Measurements from ENCODE around the gene GRHPR.

GRHPR gene

DNA sequence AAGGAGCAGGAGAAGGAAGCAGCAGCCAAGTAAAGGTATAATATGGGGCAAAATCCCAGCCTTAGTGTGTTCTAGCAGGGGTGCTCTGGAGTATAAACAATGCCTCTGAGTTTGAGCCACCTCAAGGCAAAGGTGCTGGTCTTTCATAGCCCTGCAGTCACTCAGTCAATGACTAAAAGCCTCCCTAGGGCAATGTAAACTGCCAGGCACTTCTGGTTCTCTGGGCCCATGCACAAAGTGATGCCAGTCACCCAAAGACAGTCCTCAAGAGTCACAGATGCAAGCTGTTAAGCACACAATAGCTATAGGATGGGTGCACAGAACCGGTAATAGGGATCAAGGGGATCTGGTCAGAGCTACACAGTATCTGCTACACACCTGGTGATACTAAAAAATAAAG lies 30.1 kb downstream of the GRHPR start (continued):
- TF ChIP-seq CREB5 (CRISPR knock-in tag; IDR thresholded peaks at IDR 0.05; ENCODE audit: low read depth), result no peak

GRCh38 chr9:37453827-37454226 lies 31.3 kb downstream of the GRHPR start:
- no peak for ATAC-seq
- TF ChIP-seq ZC3H10 (CRISPR knock-in tag; IDR thresholded peaks at IDR 0.05) (no peak), RARB (CRISPR knock-in tag; IDR thresholded peaks at IDR 0.05) (no peak), ZNF70 (CRISPR knock-in tag; IDR thresholded peaks at IDR 0.05) (no peak), ZNF565 (CRISPR knock-in tag; conservative IDR thresholded peaks at IDR 0.05; ENCODE audit: low read depth) (no peak), ZFP3 (CRISPR knock-in tag; IDR thresholded peaks at IDR 0.05) (no peak), BACH2 (CRISPR knock-in tag; IDR thresholded peaks at IDR 0.05; ENCODE audit: borderline replicate concordance) (no peak), PPARA (CRISPR knock-in tag; IDR thresholded peaks at IDR 0.05; ENCODE audit: borderline replicate concordance) (no peak), SNAI2 (CRISPR knock-in tag; IDR thresholded peaks at IDR 0.05) (no peak), ZNF8 (CRISPR knock-in tag; IDR thresholded peaks at IDR 0.05) (no peak), CSDC2 (CRISPR knock-in tag; IDR thresholded peaks at IDR 0.05) (no peak), ISL1 (CRISPR knock-in tag; IDR thresholded peaks at IDR 0.05) (no peak), PATZ1 (CRISPR knock-in tag; IDR thresholded peaks at IDR 0.05; ENCODE audit: borderline replicate concordance) (no peak), TCF4 (CRISPR knock-in tag; IDR thresholded peaks at IDR 0.05; ENCODE audit: borderline replicate concordance) (no peak)
- TF ChIP-seq, protein P1, sequence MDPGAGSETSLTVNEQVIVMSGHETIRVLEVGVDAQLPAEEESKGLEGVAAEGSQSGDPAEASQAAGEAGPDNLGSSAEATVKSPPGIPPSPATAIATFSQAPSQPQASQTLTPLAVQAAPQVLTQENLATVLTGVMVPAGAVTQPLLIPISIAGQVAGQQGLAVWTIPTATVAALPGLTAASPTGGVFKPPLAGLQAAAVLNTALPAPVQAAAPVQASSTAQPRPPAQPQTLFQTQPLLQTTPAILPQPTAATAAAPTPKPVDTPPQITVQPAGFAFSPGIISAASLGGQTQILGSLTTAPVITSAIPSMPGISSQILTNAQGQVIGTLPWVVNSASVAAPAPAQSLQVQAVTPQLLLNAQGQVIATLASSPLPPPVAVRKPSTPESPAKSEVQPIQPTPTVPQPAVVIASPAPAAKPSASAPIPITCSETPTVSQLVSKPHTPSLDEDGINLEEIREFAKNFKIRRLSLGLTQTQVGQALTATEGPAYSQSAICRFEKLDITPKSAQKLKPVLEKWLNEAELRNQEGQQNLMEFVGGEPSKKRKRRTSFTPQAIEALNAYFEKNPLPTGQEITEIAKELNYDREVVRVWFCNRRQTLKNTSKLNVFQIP (CRISPR knock-in tag; IDR thresholded peaks at IDR 0.05; ENCODE audit: borderline replicate concordance, low read depth), result no peak

- TF ChIP-seq RARB (CRISPR knock-in tag; IDR thresholded peaks at IDR 0.05) (no peak), GLIS3 (CRISPR knock-in tag; IDR thresholded peaks at IDR 0.05) (no peak), TCF4 (CRISPR knock-in tag; IDR thresholded peaks at IDR 0.05; ENCODE audit: borderline replicate concordance) (no peak), ISL1 (CRISPR knock-in tag; IDR thresholded peaks at IDR 0.05) (no peak), PATZ1 (CRISPR knock-in tag; IDR thresholded peaks at IDR 0.05; ENCODE audit: borderline replicate concordance) (no peak), CSDC2 (CRISPR knock-in tag; IDR thresholded peaks at IDR 0.05) (no peak), CREB5 (CRISPR knock-in tag; IDR thresholded peaks at IDR 0.05; ENCODE audit: low read depth) (no peak), ZNF70 (CRISPR knock-in tag; IDR thresholded peaks at IDR 0.05) (no peak), ZNF8 (CRISPR knock-in tag; IDR thresholded peaks at IDR 0.05) (no peak), ZC3H10 (CRISPR knock-in tag; IDR thresholded peaks at IDR 0.05) (no peak), ZFP3 (CRISPR knock-in tag; IDR thresholded peaks at IDR 0.05) (no peak), ZFP30 (CRISPR knock-in tag; IDR thresholded peaks at IDR 0.05) (no peak)
- TF ChIP-seq, protein P2, sequence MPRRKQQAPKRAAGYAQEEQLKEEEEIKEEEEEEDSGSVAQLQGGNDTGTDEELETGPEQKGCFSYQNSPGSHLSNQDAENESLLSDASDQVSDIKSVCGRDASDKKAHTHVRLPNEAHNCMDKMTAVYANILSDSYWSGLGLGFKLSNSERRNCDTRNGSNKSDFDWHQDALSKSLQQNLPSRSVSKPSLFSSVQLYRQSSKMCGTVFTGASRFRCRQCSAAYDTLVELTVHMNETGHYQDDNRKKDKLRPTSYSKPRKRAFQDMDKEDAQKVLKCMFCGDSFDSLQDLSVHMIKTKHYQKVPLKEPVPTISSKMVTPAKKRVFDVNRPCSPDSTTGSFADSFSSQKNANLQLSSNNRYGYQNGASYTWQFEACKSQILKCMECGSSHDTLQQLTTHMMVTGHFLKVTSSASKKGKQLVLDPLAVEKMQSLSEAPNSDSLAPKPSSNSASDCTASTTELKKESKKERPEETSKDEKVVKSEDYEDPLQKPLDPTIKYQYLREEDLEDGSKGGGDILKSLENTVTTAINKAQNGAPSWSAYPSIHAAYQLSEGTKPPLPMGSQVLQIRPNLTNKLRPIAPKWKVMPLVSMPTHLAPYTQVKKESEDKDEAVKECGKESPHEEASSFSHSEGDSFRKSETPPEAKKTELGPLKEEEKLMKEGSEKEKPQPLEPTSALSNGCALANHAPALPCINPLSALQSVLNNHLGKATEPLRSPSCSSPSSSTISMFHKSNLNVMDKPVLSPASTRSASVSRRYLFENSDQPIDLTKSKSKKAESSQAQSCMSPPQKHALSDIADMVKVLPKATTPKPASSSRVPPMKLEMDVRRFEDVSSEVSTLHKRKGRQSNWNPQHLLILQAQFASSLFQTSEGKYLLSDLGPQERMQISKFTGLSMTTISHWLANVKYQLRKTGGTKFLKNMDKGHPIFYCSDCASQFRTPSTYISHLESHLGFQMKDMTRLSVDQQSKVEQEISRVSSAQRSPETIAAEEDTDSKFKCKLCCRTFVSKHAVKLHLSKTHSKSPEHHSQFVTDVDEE (CRISPR knock-in tag; IDR thresholded peaks at IDR 0.05), result no peak
- ATAC-seq, result no peak
These were observed 31.7 kb downstream of the GRHPR start for GRCh38 chr9:37454238-37454637.
